Measurements from ENCODE around the gene C12orf75.

DNA sequence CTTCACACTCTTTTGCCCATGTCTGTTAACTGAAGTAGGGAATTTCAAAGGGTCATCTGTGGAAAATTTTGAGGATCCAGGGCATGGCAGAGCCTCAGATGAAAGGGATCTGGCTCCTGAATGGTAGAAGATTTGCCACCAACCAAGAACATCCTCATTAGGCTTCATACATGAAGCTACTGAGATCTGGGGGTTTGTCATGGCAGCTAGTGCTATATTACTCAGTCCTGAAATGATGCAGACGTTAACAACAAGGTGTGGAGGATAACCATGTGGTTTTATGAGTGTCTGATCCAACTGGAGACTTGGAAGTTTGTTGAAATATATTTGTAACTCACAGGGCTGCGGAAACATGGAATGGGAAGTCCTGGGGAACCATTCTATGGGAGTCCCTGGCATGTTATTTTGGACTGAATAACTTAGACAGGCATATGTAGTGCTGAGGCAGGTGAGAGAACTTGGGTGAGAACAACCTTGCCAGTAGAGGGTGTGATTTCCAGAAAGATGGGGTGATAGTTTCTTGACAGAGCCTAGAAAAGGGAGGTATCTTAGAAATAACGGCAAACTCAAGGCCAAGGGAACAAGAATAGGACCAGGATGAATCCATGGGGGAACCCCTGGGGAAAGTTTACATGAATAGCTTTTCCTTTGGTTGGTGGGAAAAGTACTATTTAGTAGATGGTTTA, 42.0 kb upstream of the C12orf75 start:
- TF ChIP-seq, protein P1, sequence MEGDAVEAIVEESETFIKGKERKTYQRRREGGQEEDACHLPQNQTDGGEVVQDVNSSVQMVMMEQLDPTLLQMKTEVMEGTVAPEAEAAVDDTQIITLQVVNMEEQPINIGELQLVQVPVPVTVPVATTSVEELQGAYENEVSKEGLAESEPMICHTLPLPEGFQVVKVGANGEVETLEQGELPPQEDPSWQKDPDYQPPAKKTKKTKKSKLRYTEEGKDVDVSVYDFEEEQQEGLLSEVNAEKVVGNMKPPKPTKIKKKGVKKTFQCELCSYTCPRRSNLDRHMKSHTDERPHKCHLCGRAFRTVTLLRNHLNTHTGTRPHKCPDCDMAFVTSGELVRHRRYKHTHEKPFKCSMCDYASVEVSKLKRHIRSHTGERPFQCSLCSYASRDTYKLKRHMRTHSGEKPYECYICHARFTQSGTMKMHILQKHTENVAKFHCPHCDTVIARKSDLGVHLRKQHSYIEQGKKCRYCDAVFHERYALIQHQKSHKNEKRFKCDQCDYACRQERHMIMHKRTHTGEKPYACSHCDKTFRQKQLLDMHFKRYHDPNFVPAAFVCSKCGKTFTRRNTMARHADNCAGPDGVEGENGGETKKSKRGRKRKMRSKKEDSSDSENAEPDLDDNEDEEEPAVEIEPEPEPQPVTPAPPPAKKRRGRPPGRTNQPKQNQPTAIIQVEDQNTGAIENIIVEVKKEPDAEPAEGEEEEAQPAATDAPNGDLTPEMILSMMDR (conservative IDR thresholded peaks at IDR 0.05; ENCODE audit: low read depth, low read length), result no peak
- no peak for TF ChIP-seq EZH2 (IDR thresholded peaks at IDR 0.05; ENCODE audit: borderline replicate concordance, low read depth, low read length, poor library complexity, severe bottlenecking)

Data from A673 (cell line).